Stimulated activated CD8-positive, alpha-beta memory T cell treated with anti-CD3 and anti-CD28 coated beads, Interleukin-7, amount 100 ng/mL, for 4 hours (primary cell): ENCODE data around the gene COL6A1.

Experiments used
- DNase-seq, 2 donors: peaks; one replicate each; pipeline ENCODE4 v3.0.0-alpha.2; 2020; ENCODE audit warnings: low read depth in 2 of 2

The COL6A1 gene

DNA sequence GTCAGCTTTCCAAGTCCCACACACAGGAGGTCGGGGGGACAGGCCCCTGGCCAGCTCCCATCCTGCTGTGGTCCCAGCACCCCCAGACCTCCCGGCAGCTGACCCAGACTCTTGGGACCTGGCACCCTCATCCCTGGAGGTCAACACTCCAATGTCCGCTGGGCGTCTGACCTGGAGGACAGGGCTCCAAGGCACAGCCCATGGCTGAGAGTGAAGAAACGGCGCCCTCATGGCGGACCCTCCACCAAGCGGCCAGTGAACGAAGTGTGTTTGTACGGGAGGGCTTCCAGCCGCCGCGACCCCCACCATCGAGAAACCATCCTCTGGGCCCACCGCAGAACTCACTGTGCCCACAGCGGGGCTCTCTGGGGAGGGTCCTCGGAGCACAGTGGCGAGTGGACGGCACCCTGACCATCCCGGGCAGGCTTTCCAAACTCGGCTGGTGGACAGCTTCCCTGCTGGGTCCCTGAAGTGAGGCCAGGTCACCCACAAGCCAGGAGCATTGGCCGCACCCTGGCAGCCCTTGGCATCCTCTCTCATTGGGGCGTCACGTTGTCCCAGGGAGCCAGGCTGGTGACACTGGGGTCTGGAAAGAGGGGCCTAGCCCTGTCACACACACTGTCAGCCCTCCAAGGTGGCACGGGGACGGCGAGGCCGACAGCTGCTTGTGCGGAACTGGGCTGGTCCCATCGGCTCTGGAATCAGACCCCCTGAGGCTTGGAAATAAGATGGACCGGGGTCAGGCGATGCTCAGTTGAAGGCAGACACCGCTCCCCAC, 68.5 kb downstream of the COL6A1 start:
- no peak for DNase-seq

DNA sequence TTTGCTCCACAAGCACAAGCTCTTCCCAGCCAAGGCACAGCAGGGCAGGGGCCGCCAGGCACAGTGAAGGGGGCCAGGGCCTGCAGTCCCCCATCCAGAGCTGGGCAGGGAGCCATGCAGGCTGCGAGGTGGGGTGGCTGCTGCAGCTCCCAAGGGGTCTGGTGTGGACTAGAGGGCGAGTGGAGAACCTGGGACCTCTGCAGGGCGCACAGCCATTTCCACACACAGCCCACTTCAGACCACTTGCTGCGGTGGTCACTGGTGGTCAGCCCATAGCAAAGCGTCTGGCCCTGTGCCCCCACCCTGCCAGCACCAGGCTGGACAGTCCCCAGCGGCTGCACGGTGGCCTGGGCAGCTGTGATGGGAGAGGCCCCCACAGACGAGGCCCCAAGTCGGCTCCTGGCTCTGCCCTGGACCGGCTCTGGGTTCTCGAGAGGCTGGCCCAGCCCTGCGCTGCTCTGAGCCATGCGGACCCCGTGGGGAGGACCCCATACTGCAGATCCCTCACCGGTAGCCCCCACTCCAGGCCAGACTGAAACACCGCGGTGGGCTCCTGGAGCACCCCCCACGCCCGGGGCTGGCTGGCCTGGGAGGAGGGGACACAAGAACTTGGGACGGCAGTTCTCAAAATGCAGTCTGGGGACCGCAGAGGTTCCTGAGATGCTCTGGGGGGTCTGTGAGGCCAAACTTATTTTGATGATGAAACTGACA, 69.3 kb downstream of the COL6A1 start:
- no peak for DNase-seq

DNA sequence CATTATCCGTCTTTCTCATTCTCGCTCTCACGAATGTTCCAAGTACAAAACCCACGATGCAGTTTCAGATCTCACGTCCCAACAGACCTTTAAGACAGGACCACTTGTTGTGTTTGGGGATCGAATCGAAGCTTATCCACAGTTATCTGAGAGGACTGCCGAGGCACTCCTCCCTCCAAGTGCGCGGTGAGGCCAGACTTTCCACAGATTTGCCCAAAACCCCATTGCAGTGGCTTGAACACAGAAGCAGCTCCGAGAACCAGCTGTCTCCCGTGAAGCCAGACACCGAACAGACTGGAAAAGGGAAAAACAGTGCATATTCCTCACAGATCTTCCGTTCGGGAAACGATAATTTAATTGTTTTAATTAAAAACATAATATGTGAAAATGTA, 69.8 kb downstream of the COL6A1 start:
- no peak for DNase-seq

DNA sequence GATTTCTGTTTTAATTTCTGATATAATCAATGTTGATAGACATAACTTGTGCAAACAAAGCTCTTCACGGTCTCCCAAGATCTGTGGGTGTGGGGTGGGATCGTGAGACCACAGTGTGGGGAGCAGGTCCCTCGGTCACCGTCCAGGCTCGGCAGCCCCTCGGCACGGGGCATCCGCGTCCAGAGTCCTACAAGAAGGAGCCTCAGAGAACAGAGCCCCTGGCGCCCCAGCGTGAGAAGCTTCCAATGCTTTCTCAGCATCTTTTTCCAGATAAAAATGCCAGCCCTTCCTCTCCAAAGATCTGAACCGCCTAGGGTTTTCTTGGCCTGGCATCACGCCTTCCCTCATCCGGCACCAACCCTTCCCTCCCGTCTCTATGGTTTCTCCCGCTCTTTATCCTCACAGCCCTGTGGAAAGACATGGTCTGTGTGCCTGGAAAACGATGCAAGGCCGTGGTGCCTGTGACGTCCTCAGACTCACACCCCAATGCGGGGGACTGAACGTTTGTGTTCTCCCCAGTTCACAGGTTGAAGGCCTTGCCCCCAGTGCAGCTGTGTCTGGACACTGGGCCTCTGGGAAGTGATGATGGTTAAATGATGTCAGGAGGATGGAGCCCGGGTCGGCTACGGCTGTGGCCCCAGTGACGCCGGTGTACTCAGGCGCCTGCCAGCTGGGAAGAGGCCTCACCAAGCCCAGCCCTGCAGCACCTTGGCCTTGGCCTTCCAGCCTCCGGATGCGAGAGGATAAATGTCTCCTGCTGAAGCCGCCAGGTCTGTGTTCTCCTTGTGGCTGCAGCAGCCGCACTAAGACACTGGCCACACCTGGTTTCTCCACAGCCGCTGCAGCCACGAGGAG, 70.5 kb downstream of the COL6A1 start:
- DNase-seq: no peak

DNA sequence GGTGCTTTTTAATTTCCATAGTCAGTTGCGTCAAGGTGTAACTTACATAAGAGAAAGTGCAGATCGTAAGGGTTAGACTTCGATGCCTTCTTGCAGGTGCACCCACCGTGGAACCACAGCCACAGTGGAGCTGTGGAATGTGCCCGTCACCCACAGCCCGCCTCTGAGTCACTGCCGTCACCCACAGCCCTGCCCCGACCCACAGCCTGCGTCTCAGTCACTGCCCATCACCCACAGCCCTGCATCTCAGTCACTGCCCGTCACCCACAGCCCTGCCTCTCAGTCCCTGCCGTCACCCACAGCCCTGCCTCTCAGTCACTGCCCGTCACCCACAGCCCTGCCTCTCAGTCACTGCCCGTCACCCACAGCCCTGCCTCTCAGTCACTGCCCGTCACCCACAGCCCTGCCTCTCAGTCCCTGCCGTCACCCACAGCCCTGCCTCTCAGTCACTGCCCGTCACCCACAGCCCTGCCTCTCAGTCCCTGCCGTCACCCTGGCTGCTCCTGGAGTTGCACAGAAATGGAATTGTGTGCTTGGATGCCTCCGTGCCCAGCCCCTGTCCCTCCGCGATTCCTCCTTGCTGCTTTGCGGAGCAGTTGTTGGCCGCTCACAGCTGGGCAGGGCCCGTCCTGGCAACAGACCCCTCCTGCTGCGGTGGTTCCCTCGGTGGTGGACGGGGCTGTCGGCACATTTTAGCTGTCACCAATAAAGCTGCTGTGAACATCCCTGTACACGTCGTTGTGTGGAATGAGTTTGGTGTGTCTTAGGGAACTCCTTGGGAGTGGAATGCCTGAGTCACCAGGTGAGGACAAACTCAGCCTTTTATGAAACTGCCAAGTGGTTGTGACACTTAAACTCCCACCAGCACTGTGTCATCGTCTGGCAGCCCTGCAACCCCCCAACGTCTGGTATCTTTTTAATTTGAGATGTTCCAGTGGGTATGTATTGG, 71.4 kb downstream of the COL6A1 start:
- DNase-seq: peak; percentile 57 to 61

DNA sequence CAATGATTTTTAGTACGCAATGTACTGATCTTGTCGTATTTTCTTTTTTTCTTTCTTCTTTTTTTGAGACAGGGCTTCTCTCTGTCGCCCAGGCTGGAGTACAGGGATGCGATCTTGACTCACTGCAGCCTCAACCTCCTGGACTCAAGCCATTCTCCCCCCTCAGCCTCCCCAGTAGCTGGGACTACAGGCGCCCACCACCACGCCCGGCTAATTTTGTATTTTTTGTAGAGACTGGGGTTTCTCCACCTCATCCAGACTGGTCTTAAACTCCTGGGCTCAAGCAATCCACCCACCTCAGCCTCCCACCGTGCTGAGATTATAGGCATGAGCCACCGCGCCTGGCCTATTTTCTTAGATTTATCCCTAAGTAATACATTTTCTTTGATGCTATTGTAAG, 72.5 kb downstream of the COL6A1 start:
- DNase-seq: no peak

DNA sequence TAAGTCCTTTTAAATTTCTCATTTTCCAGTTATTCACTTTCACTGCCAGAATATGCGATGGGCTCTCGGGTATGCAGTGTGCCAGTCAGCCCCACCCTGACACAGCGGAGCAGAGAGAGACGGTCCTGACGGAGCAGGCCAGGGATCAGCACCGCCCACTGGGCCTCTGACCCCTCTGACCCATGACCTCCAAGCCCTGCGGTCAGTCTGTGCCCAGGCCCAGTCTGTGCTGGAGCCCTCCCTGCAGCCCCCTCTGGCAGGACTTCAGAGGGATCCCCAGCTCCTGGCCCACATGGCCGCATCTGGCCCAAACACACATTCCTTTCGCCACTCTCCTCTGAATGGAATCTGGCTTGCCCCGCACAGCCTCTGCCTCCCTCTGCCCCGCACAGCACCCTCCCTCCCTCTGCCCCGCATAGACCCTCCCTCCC, 72.9 kb downstream of the COL6A1 start:
- DNase-seq: no peak
